Epidermal melanocyte (primary cell): ENCODE data around the gene DRC7.
"Not testable (repeated sequence)": the region's sequence is repeated elsewhere in the genome, so short reads cannot be mapped to it uniquely, and the experiment has no call there.

Source experiments
- DNase-seq: peaks from one replicate; pipeline ENCODE4 v3.0.0; 2011; ENCODE audit warnings: low spot score; ENCODE audit not compliant: insufficient read length

The DRC7 gene

GRCh38 chr16:57734925-57735754 is 40.5 kb downstream of the DRC7 start:
- peak; percentile 99 for DNase-seq

DNA sequence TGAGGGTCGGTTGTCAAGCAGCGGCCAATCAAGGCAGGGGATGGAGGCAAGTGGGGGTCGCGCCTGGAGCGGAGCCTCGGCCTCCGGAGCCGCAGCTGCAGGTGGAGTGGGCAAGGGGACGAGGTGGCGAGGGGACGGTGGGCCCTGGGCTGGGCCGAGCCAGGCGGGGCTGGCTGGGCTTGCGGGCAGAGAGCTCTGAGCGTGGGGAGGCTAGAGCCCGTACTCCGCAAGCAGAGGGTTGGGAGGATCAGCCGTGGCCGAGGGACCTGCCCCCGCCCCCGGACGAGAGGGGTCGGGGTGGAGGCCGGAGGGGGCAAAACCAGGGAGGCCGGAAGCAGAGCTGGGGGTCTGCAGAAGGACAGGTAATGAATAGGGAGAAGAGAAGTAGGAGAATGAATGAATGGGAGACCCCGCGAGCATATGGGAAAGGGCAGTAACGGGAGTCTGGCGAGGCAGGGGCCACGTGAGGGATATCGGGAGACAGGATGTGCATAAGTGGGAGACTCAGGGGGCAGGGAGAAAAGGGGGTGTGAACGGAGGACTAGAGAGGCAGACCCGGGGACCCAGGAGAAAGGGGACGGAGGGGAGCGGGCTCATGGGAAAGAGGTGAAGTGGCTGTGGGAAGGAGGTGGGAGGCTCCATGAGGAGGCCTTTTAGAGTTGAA is 41.3 kb downstream of the DRC7 start, which contains the start of gene KATNB1:
TSS of gene KATNB1 (plus strand) at position 16 of the 664 bp plus-strand sequence. CDS start 1,474 bp downstream, outside the sequence.
- DNase-seq, result no peak

DNA sequence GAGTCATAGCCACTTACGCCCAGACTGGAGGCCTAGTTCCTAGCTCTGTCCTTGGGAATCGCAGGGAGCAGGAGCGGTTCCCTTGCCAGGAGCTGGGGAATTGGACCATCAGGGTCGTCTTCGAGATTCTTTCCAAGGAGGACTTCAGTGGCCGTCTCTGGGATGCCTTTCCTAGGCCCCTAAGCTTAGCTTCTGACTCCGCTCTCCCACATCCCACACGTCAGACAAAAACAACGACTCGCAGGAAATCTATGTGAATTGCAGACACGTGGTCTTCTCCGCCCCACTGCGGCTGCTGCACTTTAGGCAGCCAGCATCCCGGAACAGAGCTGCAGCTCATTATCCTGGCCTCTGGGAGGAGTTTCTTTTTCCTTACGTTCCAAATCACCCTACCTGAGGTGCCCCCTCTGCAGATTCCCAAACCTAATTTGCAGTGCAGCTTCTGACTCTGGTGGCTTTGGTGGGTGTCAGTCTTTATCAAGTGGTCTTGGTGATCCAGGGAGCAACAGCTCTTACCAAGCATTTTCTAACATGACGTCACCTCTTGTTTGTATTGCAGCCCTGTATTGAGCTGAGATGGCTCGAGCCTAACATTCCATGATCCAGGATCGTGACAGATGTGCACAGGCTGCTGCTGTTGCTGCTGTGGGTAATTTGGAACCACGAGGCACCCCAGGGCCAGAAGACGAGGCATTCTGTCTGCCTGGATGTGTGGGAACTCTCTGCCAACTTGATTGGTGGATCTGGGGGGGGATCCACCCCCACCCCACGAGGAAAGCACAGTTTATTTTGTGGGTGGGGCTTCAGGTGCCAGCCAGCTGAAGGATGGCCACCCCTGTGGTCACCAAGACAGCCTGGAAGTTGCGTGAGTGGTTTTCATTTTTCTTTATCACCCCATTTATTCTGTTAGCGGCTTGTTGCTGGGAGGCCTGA is 42.1 kb downstream of the DRC7 start:
- DNase-seq, result peak; percentile 77

GRCh38 chr16:57738844-57739243 is 44.2 kb downstream of the DRC7 start:
- DNase-seq, result no peak

GRCh38 chr16:57739756-57740422 is 45.3 kb downstream of the DRC7 start:
- DNase-seq, result no peak

- no peak for DNase-seq
Measured at GRCh38 chr16:57740423-57741071, 45.9 kb downstream of the DRC7 start.

DNA sequence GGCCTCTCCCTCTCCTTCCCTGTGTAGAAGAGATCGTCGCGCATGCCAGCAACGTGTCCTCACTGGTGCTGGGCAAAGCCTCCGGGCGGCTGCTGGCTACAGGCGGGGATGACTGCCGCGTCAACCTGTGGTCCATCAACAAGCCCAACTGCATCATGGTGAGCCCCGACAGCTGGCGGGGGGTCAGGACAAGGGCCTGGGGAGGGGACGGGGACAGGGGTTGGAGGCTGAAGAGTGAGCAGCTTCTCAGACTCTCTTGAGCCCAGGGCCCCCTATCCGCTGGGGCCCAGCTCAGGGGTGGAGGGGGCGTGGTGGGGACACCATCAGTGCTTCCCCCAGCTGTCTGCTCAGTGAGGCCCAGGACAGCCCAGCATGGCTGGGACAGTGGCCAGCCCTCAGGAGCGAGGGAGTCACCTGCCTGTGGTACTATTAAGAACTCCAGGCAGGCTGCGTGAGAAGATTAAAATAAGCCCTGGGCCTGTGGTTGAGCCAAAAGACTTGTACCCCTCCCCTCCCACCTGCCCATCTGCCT is 47.1 kb downstream of the DRC7 start:
- DNase-seq, result no peak

GRCh38 chr16:57742543-57742942 is 47.9 kb downstream of the DRC7 start:
- no peak for DNase-seq

- DNase-seq, result no peak
Measured at GRCh38 chr16:57743458-57743857, 48.9 kb downstream of the DRC7 start.

GRCh38 chr16:57743886-57744641 is 49.5 kb downstream of the DRC7 start:
- DNase-seq, result no peak

- no peak for DNase-seq
Measured at GRCh38 chr16:57744642-57744903, 50.0 kb downstream of the DRC7 start.

GRCh38 chr16:57745768-57746167 is 51.2 kb downstream of the DRC7 start:
- DNase-seq, result no peak

GRCh38 chr16:57746316-57746715 is 51.7 kb downstream of the DRC7 start:
- DNase-seq, result not testable (repeated sequence)

DNA sequence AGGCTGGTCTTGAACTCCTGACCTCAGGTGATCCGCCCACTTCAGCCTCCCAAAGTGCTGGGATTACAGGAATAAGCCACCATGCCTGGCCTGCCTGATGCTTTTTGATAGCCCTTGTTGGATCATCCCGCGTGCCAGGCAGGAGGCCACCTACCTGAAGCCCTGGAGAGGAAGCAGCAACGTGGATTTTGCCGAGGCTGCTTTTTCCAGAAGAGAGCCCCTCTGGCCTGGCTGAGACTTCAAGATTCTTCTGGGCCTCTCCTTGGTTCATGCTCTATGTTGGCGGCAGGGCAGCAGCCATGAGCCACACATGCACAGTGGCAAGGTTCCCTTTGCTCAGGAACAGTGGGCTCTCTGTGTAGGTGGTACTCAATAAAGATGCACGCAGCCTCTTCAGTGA is 52.5 kb downstream of the DRC7 start:
- DNase-seq, result no peak

DNA sequence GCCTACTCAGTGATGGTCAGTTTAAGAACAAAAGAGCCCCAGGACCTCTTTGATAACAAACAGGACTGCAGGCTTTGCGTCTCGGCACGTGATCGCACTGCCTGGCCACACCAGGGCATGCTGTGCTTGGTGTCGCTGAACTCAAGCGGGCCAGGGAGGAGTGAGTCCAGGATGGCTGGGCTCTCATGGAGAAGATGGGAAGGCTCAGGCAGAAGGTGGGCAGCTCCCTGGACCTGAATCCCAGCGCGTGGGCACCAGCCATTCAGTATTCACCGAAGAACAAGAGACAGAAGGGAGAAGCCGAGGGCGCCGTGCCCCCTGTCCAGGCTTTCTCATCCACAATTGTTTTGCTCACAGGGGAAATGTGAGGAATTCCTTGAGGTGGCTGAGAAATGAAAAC is 52.9 kb downstream of the DRC7 start:
- no peak for DNase-seq

DNA sequence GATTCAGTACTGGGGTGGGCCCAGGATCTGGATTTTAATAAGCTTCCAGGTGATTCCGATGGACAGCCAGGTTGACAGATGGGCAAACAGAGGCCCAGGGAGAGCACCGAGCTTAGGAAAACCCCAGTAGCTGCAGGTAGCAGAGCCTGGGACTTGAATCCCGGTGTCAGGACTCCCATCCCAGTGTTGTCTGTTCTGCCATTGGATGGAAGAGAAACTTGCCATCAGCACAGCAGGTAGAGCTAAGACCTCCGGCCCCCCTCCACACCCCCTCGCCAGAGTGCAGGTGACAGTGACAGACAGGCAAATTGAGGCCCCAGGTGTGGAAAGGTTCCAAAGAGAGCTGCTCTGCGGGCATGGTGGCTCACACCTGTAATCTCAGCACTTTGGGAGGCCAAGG is 53.4 kb downstream of the DRC7 start:
- DNase-seq, result no peak

- DNase-seq, result no peak
Measured at GRCh38 chr16:57748596-57748995, 54.0 kb downstream of the DRC7 start.

- DNase-seq, result no peak
Measured at GRCh38 chr16:57749101-57749692, 54.6 kb downstream of the DRC7 start.

DNA sequence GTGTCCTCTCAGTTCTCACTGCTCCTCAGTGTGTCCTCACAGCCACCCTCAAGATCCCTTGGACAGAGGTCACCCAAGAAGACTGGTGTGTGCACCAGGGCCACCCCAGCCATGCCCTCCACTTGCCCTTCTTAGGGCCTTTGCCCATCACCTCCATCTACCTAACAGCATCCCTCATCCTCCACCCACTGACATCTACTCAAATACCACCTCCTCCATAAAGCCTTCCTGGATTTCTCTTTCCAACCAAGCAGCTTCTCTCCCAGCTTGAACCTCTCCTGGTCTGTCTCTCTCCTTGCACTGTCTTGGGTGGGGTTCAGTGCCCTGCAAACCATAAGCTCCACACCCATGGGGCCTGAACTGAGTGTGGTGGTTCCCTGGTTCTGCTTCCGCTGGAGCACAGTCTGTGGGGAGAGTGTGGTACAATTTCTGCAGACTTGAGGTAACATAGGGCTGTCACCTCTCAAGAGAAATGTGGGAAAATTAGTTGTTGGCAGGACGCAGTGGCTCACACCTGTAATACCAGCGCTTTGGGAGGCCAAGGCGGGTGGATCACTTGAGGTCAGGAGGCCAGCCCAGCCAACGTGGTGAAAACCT is 55.3 kb downstream of the DRC7 start:
- DNase-seq, result no peak
